ENCODE data around the gene ABL1.

The ABL1 gene

DNA sequence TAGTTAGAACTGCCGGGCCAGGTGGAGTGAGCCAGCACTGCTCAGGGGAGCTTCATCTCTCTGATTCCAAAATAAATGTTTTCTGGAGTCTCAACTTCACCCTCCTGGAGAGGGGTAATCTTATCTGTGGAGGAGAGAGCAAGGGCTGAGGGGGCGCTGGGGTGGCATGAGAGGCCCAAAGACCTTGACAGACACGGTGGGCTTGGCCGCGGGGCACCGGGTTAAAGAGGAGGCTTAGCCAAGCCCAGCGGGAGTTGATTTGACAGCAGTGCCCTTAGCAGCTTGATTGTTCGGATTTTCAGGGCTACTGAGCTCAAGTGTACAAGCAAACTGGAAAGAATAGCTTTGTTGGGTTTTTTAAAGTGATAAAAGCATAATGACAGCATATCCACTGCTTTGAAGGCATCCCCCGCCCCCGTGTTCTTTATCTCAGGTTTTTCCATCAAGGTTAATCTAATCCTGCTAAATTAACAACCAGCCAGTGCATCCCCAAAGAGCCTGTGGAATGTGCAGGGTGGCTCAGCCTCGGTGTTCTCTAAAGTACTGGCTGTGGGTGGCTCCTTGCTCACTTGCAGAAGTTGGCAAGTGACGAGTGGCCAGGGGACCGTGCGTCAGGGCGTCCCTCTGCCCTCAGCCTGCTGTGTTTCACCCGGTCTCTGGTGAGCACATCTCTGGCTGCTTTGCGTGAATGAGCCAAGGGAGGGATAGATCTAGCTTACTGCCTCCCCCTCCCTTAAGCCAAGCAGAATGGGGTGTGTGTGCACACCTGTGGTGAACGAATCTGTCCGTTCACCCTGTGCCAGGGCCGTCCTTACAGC is 56.0 kb downstream of the ABL1 start:
- H3K9ac ChIP-seq (ENCODE audit: low read length): no peak overlapping the region
- H3K27ac ChIP-seq (ENCODE audit: low read depth, low read length): no peak overlapping the region
- no peak overlapping the region for H3K4me2 ChIP-seq (ENCODE audit: low read depth, low read length, poor library complexity, severe bottlenecking)
- no peaks in the 10 kb centered on the region for H3K36me3 ChIP-seq (ENCODE audit: low read length)
- no peaks in the 10 kb centered on the region for H3K9me2 ChIP-seq (replicated peaks; ENCODE audit: insufficient read depth, low read length)
- no peaks in the 10 kb centered on the region for H3K79me2 ChIP-seq (ENCODE audit: insufficient read depth, low read length)
- H3K4me3 ChIP-seq (ENCODE audit: insufficient read depth, low read length, poor library complexity, severe bottlenecking): no peak overlapping the region
- H3K27me3 ChIP-seq (ENCODE audit: low read length): no peaks in the 10 kb centered on the region
- H2AFZ ChIP-seq (ENCODE audit: low read depth, low read length, severe bottlenecking): no peak overlapping the region
- no peaks in the 10 kb centered on the region for H4K20me1 ChIP-seq (ENCODE audit: low read depth, low read length)
- no peak for TF ChIP-seq EZH2phosphoT487 (conservative IDR thresholded peaks at IDR 0.05; ENCODE audit: low read length)
- TF ChIP-seq, protein P1, sequence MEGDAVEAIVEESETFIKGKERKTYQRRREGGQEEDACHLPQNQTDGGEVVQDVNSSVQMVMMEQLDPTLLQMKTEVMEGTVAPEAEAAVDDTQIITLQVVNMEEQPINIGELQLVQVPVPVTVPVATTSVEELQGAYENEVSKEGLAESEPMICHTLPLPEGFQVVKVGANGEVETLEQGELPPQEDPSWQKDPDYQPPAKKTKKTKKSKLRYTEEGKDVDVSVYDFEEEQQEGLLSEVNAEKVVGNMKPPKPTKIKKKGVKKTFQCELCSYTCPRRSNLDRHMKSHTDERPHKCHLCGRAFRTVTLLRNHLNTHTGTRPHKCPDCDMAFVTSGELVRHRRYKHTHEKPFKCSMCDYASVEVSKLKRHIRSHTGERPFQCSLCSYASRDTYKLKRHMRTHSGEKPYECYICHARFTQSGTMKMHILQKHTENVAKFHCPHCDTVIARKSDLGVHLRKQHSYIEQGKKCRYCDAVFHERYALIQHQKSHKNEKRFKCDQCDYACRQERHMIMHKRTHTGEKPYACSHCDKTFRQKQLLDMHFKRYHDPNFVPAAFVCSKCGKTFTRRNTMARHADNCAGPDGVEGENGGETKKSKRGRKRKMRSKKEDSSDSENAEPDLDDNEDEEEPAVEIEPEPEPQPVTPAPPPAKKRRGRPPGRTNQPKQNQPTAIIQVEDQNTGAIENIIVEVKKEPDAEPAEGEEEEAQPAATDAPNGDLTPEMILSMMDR (IDR thresholded peaks at IDR 0.05; ENCODE audit: insufficient read depth, low read length, poor library complexity, severe bottlenecking): no peak
- H3K9me3 ChIP-seq (ENCODE audit: insufficient read depth, low read length): no peaks in the 10 kb centered on the region
- no peaks in the 10 kb centered on the region for H3F3A ChIP-seq (ENCODE audit: insufficient read depth)

DNA sequence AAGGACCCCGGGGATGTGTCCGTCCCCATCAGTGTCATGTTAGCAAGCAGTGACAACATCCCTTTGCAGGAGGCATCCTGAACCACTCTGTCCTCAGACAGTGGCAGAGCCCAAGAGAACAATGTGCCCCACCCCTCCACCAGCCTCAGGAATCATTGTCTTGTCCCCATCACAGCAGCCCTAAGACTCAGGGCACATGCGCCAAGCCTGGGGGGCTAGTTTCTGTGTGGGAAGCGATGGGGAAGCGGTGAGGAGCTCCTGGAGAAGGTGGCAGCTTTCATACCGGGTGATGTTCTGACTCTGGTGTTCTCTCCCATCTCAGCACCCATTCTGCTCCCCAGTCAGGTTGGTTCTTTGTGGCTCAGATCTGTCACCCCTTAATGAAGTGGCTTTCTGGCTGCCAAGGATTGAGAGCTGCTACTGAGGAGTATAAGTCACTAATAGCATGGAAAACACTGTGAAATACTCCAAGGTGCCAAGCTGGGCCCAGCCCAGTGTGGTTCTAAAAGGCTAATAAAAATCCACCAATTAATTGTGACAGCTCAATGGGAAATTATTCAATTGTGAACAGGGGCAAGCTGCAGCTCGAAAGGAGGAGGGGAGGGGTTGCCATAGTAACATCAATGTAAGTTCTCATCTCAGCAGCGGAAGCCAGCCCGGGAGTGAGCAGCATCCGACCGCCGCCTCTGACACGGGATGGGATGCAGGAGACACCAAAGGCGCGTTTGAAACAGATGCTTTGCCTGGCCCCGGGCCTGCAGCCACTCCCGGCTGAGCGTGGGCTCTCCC is 56.8 kb downstream of the ABL1 start:
- H3K27me3 ChIP-seq (ENCODE audit: low read length): no peaks in the 10 kb centered on the region
- H3K9ac ChIP-seq (ENCODE audit: low read length): no peak overlapping the region
- no peaks in the 10 kb centered on the region for H3K36me3 ChIP-seq (ENCODE audit: low read length)

DNA sequence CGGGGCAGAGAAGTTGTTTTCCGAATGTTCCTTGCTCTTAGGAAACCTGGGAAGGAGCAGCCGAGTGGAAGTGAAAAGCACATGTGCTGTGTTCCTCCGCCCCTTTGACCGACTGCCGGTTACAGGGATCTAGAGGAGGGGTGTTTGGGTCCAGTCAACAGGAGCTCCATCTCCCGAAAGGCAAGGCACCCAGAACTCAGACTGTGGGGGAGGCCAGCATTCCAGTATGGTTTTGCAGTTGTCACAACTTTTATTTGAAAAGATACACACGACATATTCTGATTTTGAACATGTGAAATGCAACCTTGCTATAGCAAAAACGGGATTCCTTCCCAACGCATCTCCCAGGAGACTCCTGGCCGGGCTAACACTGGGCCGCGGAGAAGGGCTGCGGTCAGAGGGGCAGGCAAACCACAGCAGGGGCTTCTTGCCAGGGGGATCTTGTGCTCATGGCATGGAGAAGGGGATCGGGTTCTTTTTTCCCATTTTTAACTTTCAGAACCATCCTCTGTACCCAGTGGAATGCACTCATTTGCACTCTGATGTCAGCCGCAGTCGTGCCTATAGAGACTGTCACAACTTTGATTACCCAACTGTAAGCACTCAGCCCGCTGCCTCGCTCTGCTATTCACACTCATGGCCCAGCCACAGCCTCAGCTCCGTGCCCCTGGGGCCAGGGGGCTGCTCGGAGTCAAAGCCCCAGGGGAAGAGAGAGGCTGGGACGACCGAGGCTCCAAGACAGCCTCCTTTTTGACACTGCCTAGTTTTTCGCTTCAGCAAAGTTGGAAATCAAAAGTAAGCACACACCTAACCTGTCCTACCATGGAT is 57.6 kb downstream of the ABL1 start:
- H3K9ac ChIP-seq (ENCODE audit: low read length): no peak overlapping the region
- no peaks in the 10 kb centered on the region for H3K9me3 ChIP-seq (ENCODE audit: insufficient read depth, low read length)
- no peaks in the 10 kb centered on the region for H3K27me3 ChIP-seq (ENCODE audit: low read length)
- no peak overlapping the region for H2AFZ ChIP-seq (ENCODE audit: low read depth, low read length, severe bottlenecking)
- H3K4me2 ChIP-seq (ENCODE audit: low read depth, low read length, poor library complexity, severe bottlenecking): no peak overlapping the region
- H3K4me3 ChIP-seq (ENCODE audit: insufficient read depth, low read length, poor library complexity, severe bottlenecking): no peak overlapping the region
- no peak overlapping the region for H3K27ac ChIP-seq (ENCODE audit: low read depth, low read length)
- TF ChIP-seq, protein P1 (IDR thresholded peaks at IDR 0.05; ENCODE audit: insufficient read depth, low read length, poor library complexity, severe bottlenecking): no peak
- TF ChIP-seq EZH2phosphoT487 (conservative IDR thresholded peaks at IDR 0.05; ENCODE audit: low read length): no peak
- no peaks in the 10 kb centered on the region for H3K79me2 ChIP-seq (ENCODE audit: insufficient read depth, low read length)
- H3F3A ChIP-seq (ENCODE audit: insufficient read depth): no peaks in the 10 kb centered on the region
- no peaks in the 10 kb centered on the region for H3K36me3 ChIP-seq (ENCODE audit: low read length)
- H4K20me1 ChIP-seq (ENCODE audit: low read depth, low read length): no peaks in the 10 kb centered on the region
- no peaks in the 10 kb centered on the region for H3K9me2 ChIP-seq (replicated peaks; ENCODE audit: insufficient read depth, low read length)

More for the DNA sequence above, 56.8 kb downstream of the ABL1 start:
- Histone ChIP-seq H3K9me2 (replicated peaks; ENCODE audit: insufficient read depth, low read length) (no peaks in the 10 kb centered on the region), H4K20me1 (ENCODE audit: low read depth, low read length) (no peaks in the 10 kb centered on the region), H3K4me2 (ENCODE audit: low read depth, low read length, poor library complexity, severe bottlenecking) (no peak overlapping the region), H3K4me3 (ENCODE audit: insufficient read depth, low read length, poor library complexity, severe bottlenecking) (no peak overlapping the region), H3K27ac (ENCODE audit: low read depth, low read length) (no peak overlapping the region), H2AFZ (ENCODE audit: low read depth, low read length, severe bottlenecking) (no peak overlapping the region), H3K79me2 (ENCODE audit: insufficient read depth, low read length) (no peaks in the 10 kb centered on the region), H3F3A (ENCODE audit: insufficient read depth) (no peaks in the 10 kb centered on the region), H3K9me3 (ENCODE audit: insufficient read depth, low read length) (no peaks in the 10 kb centered on the region)
- TF ChIP-seq, protein P1 (IDR thresholded peaks at IDR 0.05; ENCODE audit: insufficient read depth, low read length, poor library complexity, severe bottlenecking): no peak
- TF ChIP-seq EZH2phosphoT487 (conservative IDR thresholded peaks at IDR 0.05; ENCODE audit: low read length): no peak

All from SU-DHL-6 (cell line).